HG02678 (cell line): ENCODE data around the gene LCN10.
A peak's percentile ranks its signal among the peaks of the same experiment; 100 is the strongest.
"Not testable (repeated sequence)": the region's sequence is repeated elsewhere in the genome, so short reads cannot be mapped to it uniquely, and the experiment has no call there.

ENCODE experiments used
- ATAC-seq: cut with Tn5 transposase; IDR thresholded peaks from one replicate; pipeline ENCODE4 v1.9.1; 2021; ENCODE audit warnings: mild to moderate bottlenecking, moderate library complexity; ENCODE audit not compliant: unreplicated experiment

The LCN10 gene

GRCh38 chr9:136704741-136705140 lies 38.0 kb downstream of the LCN10 start:
- ATAC-seq = not testable (repeated sequence)

- no peak for ATAC-seq
These were observed 39.4 kb downstream of the LCN10 start for GRCh38 chr9:136703276-136703860.

- ATAC-seq = no peak
These were observed 41.1 kb downstream of the LCN10 start for GRCh38 chr9:136701668-136702053.

- ATAC-seq = peak; percentile 55
These were observed 41.6 kb downstream of the LCN10 start for GRCh38 chr9:136700959-136701667.

- no peak for ATAC-seq
These were observed 42.4 kb downstream of the LCN10 start for GRCh38 chr9:136700304-136700703.

GRCh38 chr9:136698635-136699246 lies 44.0 kb downstream of the LCN10 start:
- ATAC-seq = no peak

GRCh38 chr9:136697821-136698526 lies 44.8 kb downstream of the LCN10 start:
- no peak for ATAC-seq

- ATAC-seq = no peak
These were observed 45.5 kb downstream of the LCN10 start for GRCh38 chr9:136697146-136697820.

- no peak for ATAC-seq
These were observed 46.2 kb downstream of the LCN10 start for GRCh38 chr9:136696502-136696901.

GRCh38 chr9:136695955-136696354 lies 46.8 kb downstream of the LCN10 start:
- no peak for ATAC-seq

- ATAC-seq = no peak
These were observed 47.3 kb downstream of the LCN10 start for GRCh38 chr9:136695435-136695895.

GRCh38 chr9:136694872-136695247 lies 47.9 kb downstream of the LCN10 start:
- ATAC-seq = no peak

- ATAC-seq = no peak
These were observed 48.4 kb downstream of the LCN10 start for GRCh38 chr9:136694163-136694871.

- ATAC-seq = no peak
These were observed 49.1 kb downstream of the LCN10 start for GRCh38 chr9:136693490-136694162.

- ATAC-seq = no peak
These were observed 49.6 kb downstream of the LCN10 start for GRCh38 chr9:136693135-136693489.

GRCh38 chr9:136692185-136693134 lies 50.3 kb downstream of the LCN10 start:
- ATAC-seq = no peak

- no peak for ATAC-seq
These were observed 51.2 kb downstream of the LCN10 start for GRCh38 chr9:136691316-136692184.

GRCh38 chr9:136690806-136691261 lies 51.9 kb downstream of the LCN10 start:
- ATAC-seq = no peak
